Measurements from ENCODE around the gene CSMD2.

DNA sequence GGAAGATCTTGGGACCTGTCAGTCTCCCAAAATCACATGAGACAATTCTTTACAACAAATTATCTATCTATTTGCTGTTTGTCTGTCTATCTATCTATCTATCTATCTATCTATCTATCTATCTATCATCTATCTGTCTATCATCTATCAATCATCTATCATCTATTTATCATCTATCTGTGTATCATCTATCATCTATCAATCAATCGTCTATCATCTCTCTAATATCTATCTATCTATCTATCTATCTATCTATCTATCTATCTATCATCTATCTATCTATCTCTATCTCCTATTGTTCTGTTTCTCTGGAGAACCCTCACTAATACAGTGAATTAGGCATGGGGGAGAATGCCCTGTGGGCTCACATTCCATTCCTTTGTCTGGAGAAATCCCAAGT, 374.5 kb downstream of the CSMD2 start:
- TF ChIP-seq, protein P1, sequence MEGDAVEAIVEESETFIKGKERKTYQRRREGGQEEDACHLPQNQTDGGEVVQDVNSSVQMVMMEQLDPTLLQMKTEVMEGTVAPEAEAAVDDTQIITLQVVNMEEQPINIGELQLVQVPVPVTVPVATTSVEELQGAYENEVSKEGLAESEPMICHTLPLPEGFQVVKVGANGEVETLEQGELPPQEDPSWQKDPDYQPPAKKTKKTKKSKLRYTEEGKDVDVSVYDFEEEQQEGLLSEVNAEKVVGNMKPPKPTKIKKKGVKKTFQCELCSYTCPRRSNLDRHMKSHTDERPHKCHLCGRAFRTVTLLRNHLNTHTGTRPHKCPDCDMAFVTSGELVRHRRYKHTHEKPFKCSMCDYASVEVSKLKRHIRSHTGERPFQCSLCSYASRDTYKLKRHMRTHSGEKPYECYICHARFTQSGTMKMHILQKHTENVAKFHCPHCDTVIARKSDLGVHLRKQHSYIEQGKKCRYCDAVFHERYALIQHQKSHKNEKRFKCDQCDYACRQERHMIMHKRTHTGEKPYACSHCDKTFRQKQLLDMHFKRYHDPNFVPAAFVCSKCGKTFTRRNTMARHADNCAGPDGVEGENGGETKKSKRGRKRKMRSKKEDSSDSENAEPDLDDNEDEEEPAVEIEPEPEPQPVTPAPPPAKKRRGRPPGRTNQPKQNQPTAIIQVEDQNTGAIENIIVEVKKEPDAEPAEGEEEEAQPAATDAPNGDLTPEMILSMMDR (conservative IDR thresholded peaks at IDR 0.05; ENCODE audit: low read depth, low read length): no peak
- TF ChIP-seq EZH2 (IDR thresholded peaks at IDR 0.05; ENCODE audit: borderline replicate concordance, low read depth, low read length, poor library complexity, severe bottlenecking): no peak
